Activated naive CD4-positive, alpha-beta T cell treated with anti-CD3 and anti-CD28 coated beads, Interleukin-2, amount 50 U/mL, for 24 hours (primary cell): ENCODE results near the gene ARHGEF17.
A peak's percentile ranks its signal among the peaks of the same experiment; 100 is the strongest.

Experiments
- H3K27ac Mint-ChIP-seq: one replicate; pipeline ENCODE4 v1.8.0; 2021; ENCODE audit warnings: mild to moderate bottlenecking, mixed read lengths
- H3K27me3 Mint-ChIP-seq: one replicate; pipeline ENCODE4 v1.8.0; 2021; ENCODE audit warnings: mixed read lengths
- H3K36me3 Mint-ChIP-seq: one replicate; pipeline ENCODE4 v1.8.0; 2021; ENCODE audit warnings: mixed read lengths
- H3K4me1 Mint-ChIP-seq: one replicate; pipeline ENCODE4 v1.8.0; 2021; ENCODE audit warnings: mixed read lengths
- H3K4me3 Mint-ChIP-seq: one replicate; pipeline ENCODE4 v1.8.0; 2021; ENCODE audit warnings: mild to moderate bottlenecking, mixed read lengths
- H3K9me3 Mint-ChIP-seq: one replicate; pipeline ENCODE4 v1.8.0; 2021; ENCODE audit warnings: mixed read lengths

Gene ARHGEF17

GRCh38 chr11:73380331-73380730 lies 72.3 kb downstream of the ARHGEF17 start:
- H3K27ac Mint-ChIP-seq: no peak overlapping the region
- H3K4me1 Mint-ChIP-seq: peaks cover 75% of the 10 kb centered on the region
- peaks cover 3% of the 10 kb centered on the region for H3K36me3 Mint-ChIP-seq
- no peaks in the 10 kb centered on the region for H3K9me3 Mint-ChIP-seq
- H3K27me3 Mint-ChIP-seq: no peaks in the 10 kb centered on the region
- no peak overlapping the region for H3K4me3 Mint-ChIP-seq

GRCh38 chr11:73380897-73381410 lies 72.9 kb downstream of the ARHGEF17 start:
- Mint-ChIP-seq H3K27me3 (no peaks in the 10 kb centered on the region), H3K27ac (no peak overlapping the region), H3K36me3 (peaks cover 3% of the 10 kb centered on the region), H3K4me1 (peaks cover 75% of the 10 kb centered on the region), H3K4me3 (no peak overlapping the region), H3K9me3 (no peaks in the 10 kb centered on the region)

GRCh38 chr11:73381589-73381988 lies 73.5 kb downstream of the ARHGEF17 start:
- Mint-ChIP-seq H3K4me3 (no peak overlapping the region), H3K27ac (no peak overlapping the region), H3K4me1 (peaks cover 81% of the 10 kb centered on the region), H3K9me3 (no peaks in the 10 kb centered on the region), H3K27me3 (no peaks in the 10 kb centered on the region), H3K36me3 (peaks cover 3% of the 10 kb centered on the region)

- Mint-ChIP-seq H3K9me3 (no peaks in the 10 kb centered on the region), H3K4me3 (no peak overlapping the region), H3K36me3 (no peaks in the 10 kb centered on the region), H3K27me3 (no peaks in the 10 kb centered on the region), H3K27ac (no peak overlapping the region), H3K4me1 (peaks cover 79% of the 10 kb centered on the region)
Observed at GRCh38 chr11:73382183-73382582, 74.1 kb downstream of the ARHGEF17 start.

- H3K9me3 Mint-ChIP-seq: no peaks in the 10 kb centered on the region
- no peak overlapping the region for H3K27ac Mint-ChIP-seq
- H3K4me1 Mint-ChIP-seq: peaks cover 77% of the 10 kb centered on the region
- H3K4me3 Mint-ChIP-seq: no peak overlapping the region
- H3K36me3 Mint-ChIP-seq: no peaks in the 10 kb centered on the region
- H3K27me3 Mint-ChIP-seq: no peaks in the 10 kb centered on the region
Observed at GRCh38 chr11:73382747-73383146, 74.7 kb downstream of the ARHGEF17 start.

GRCh38 chr11:73383249-73384124 lies 75.4 kb downstream of the ARHGEF17 start:
- H3K9me3 Mint-ChIP-seq: no peaks in the 10 kb centered on the region
- no peaks in the 10 kb centered on the region for H3K36me3 Mint-ChIP-seq
- H3K4me3 Mint-ChIP-seq: no peak overlapping the region
- no peak overlapping the region for H3K27ac Mint-ChIP-seq
- no peaks in the 10 kb centered on the region for H3K27me3 Mint-ChIP-seq
- peaks cover 77% of the 10 kb centered on the region for H3K4me1 Mint-ChIP-seq

GRCh38 chr11:73384125-73384441 lies 76.0 kb downstream of the ARHGEF17 start:
- Mint-ChIP-seq H3K4me3 (peak overlapping the region; percentile 17), H3K27me3 (no peaks in the 10 kb centered on the region), H3K4me1 (peaks cover 72% of the 10 kb centered on the region), H3K9me3 (no peaks in the 10 kb centered on the region), H3K36me3 (no peaks in the 10 kb centered on the region), H3K27ac (no peak overlapping the region)

- Mint-ChIP-seq H3K4me1 (peaks cover 73% of the 10 kb centered on the region), H3K36me3 (no peaks in the 10 kb centered on the region), H3K27ac (no peak overlapping the region), H3K9me3 (no peaks in the 10 kb centered on the region), H3K27me3 (no peaks in the 10 kb centered on the region), H3K4me3 (peak overlapping the region; percentile 17)
Observed at GRCh38 chr11:73384531-73384871, 76.4 kb downstream of the ARHGEF17 start.

GRCh38 chr11:73384872-73385689 lies 77.0 kb downstream of the ARHGEF17 start:
- H3K27me3 Mint-ChIP-seq: no peaks in the 10 kb centered on the region
- H3K4me1 Mint-ChIP-seq: peaks cover 71% of the 10 kb centered on the region
- peaks cover 3% of the 10 kb centered on the region for H3K36me3 Mint-ChIP-seq
- H3K9me3 Mint-ChIP-seq: no peaks in the 10 kb centered on the region
- H3K4me3 Mint-ChIP-seq: no peak overlapping the region
- peak overlapping the region; percentile 30 for H3K27ac Mint-ChIP-seq

GRCh38 chr11:73386016-73386415 lies 77.9 kb downstream of the ARHGEF17 start:
- Mint-ChIP-seq H3K36me3 (peaks cover 3% of the 10 kb centered on the region), H3K4me3 (no peak overlapping the region), H3K9me3 (no peaks in the 10 kb centered on the region), H3K27ac (no peak overlapping the region), H3K4me1 (peaks cover 66% of the 10 kb centered on the region), H3K27me3 (no peaks in the 10 kb centered on the region)

- Mint-ChIP-seq H3K27ac (no peak overlapping the region), H3K9me3 (no peaks in the 10 kb centered on the region), H3K36me3 (peaks cover 3% of the 10 kb centered on the region), H3K4me3 (no peak overlapping the region), H3K4me1 (peaks cover 63% of the 10 kb centered on the region), H3K27me3 (no peaks in the 10 kb centered on the region)
Observed at GRCh38 chr11:73386546-73386945, 78.5 kb downstream of the ARHGEF17 start.

GRCh38 chr11:73387594-73388264 lies 79.7 kb downstream of the ARHGEF17 start:
- H3K9me3 Mint-ChIP-seq: no peaks in the 10 kb centered on the region
- H3K27ac Mint-ChIP-seq: peak overlapping the region; percentile 21
- no peak overlapping the region for H3K4me3 Mint-ChIP-seq
- H3K36me3 Mint-ChIP-seq: peaks cover 3% of the 10 kb centered on the region
- peaks cover 55% of the 10 kb centered on the region for H3K4me1 Mint-ChIP-seq
- H3K27me3 Mint-ChIP-seq: no peaks in the 10 kb centered on the region

- Mint-ChIP-seq H3K27me3 (no peaks in the 10 kb centered on the region), H3K36me3 (peaks cover 3% of the 10 kb centered on the region), H3K4me1 (peaks cover 50% of the 10 kb centered on the region), H3K9me3 (no peaks in the 10 kb centered on the region), H3K4me3 (no peak overlapping the region), H3K27ac (peak overlapping the region; percentile 21)
Observed at GRCh38 chr11:73388265-73389133, 80.4 kb downstream of the ARHGEF17 start.

GRCh38 chr11:73389134-73389525 lies 81.1 kb downstream of the ARHGEF17 start:
- Mint-ChIP-seq H3K4me1 (peaks cover 43% of the 10 kb centered on the region), H3K4me3 (no peak overlapping the region)

GRCh38 chr11:73389916-73390315 lies 81.8 kb downstream of the ARHGEF17 start:
- Mint-ChIP-seq H3K9me3 (no peaks in the 10 kb centered on the region), H3K27ac (no peak overlapping the region), H3K36me3 (peaks cover 3% of the 10 kb centered on the region), H3K4me1 (peaks cover 35% of the 10 kb centered on the region), H3K27me3 (no peaks in the 10 kb centered on the region), H3K4me3 (no peak overlapping the region)

More at GRCh38 chr11:73389134-73389525, 81.1 kb downstream of the ARHGEF17 start:
- H3K27ac Mint-ChIP-seq: no peak overlapping the region
- no peaks in the 10 kb centered on the region for H3K9me3 Mint-ChIP-seq
- H3K27me3 Mint-ChIP-seq: no peaks in the 10 kb centered on the region
- H3K36me3 Mint-ChIP-seq: peaks cover 3% of the 10 kb centered on the region
